Smooth muscle cell (in vitro differentiated cells): ENCODE measurements around the gene ZNF844. TPM values are rescaled to one million over a fixed set of nuclear protein-coding genes. Genes with fewer than 3 reads are reported as not detected.
A peak's percentile ranks its signal among the peaks of the same experiment; 100 is the strongest.

Experiments
- DNase-seq: peaks from one replicate; lab custom pipeline; 2025; ENCODE audit not compliant: unreplicated experiment; lab: John Stamatoyannopoulos, UW
- H2AFZ ChIP-seq: fragments of 200-600 bp; sonication (generic); 2 replicates; pipeline ENCODE4 v1.6.0; 2016; ENCODE audit warnings: antibody characterized with exemption, low read depth, mild to moderate bottlenecking
- H3F3A ChIP-seq: fragments of 200-600 bp; sonication (generic); 2 replicates; pipeline ENCODE4 v1.6.0; 2017; ENCODE audit warnings: antibody characterized with exemption, low read depth
- H3K27ac ChIP-seq: fragments of 200-600 bp; sonication (generic); 2 replicates; pipeline ENCODE4 v1.5.1; 2016; ENCODE audit warnings: low read depth, mild to moderate bottlenecking
- H3K27me3 ChIP-seq: fragments of 200-600 bp; sonication (generic); 2 replicates; pipeline ENCODE4 v1.6.1; 2016; ENCODE audit warnings: low read depth, mild to moderate bottlenecking
- H3K36me3 ChIP-seq: fragments of 200-600 bp; sonication (generic); 2 replicates; pipeline ENCODE4 v1.5.1; 2016; ENCODE audit warnings: low read depth
- H3K4me1 ChIP-seq: fragments of 200-600 bp; sonication (generic); 2 replicates; pipeline ENCODE4 v1.5.1; 2016; ENCODE audit warnings: low read depth
- H3K4me2 ChIP-seq: fragments of 200-600 bp; sonication (generic); 2 replicates; pipeline ENCODE4 v1.6.0; 2016; ENCODE audit warnings: mild to moderate bottlenecking
- H3K4me3 ChIP-seq: fragments of 200-600 bp; sonication (generic); 2 replicates; pipeline ENCODE4 v1.5.1; 2016; ENCODE audit warnings: mild to moderate bottlenecking
- H3K79me2 ChIP-seq: fragments of 200-600 bp; sonication (generic); 2 replicates; pipeline ENCODE4 v1.6.0; 2016; ENCODE audit warnings: low read depth, mild to moderate bottlenecking
- H3K9ac ChIP-seq: fragments of 200-600 bp; sonication (generic); 2 replicates; pipeline ENCODE4 v1.6.0; 2016; ENCODE audit warnings: low read depth
- H3K9me3 ChIP-seq: fragments of 200-600 bp; sonication (generic); replicated peaks from 2 replicates; pipeline ENCODE4 v1.5.1; 2016; ENCODE audit warnings: low read depth
- H4K20me1 ChIP-seq: fragments of 200-600 bp; sonication (generic); 2 replicates; pipeline ENCODE4 v1.6.0; 2016; ENCODE audit warnings: low read depth
- WGBS: methylation state at CpG from one replicate; pipeline ENCODE4 v1.1.7; 2016; ENCODE audit warnings: low lambda C conversion rate; 5-methylcytosine and 5-hydroxymethylcytosine counted together
- polyA plus RNA-seq: library from polyadenylated mRNA; unstranded; fragments of >200 nt; fragmentation: Nextera tagmentation; extraction: Ambion mirVana; gene quantifications from 2 replicates; pipeline ENCODE4 v1.2.1, GENCODE V29; 2016
- small RNA-seq: library from RNA; depleted of rRNA; stranded (forward); fragments of <200 nt; gene quantifications from one replicate; pipeline ENCODE3, GENCODE V24; 2014
- total RNA-seq: library from RNA; depleted of rRNA; stranded (reverse); fragments of >200 nt; gene quantifications from 2 replicates; pipeline ENCODE4 v1.2.3, GENCODE V29; 2014
- TF ChIP-seq, protein P1 (sequence below): fragments of 200-600 bp; sonication (generic); IDR thresholded peaks from 2 replicates; pipeline ENCODE4 v1.5.1; 2017; ENCODE audit warnings: borderline replicate concordance, mild to moderate bottlenecking, antibody characterized with exemption; ENCODE audit not compliant: insufficient read depth, poor library complexity, severe bottlenecking

The ZNF844 gene
- total and polyA plus RNA-seq, 2 experiments from 2014 or later: 1.9 to 4.4 TPM

DNA sequence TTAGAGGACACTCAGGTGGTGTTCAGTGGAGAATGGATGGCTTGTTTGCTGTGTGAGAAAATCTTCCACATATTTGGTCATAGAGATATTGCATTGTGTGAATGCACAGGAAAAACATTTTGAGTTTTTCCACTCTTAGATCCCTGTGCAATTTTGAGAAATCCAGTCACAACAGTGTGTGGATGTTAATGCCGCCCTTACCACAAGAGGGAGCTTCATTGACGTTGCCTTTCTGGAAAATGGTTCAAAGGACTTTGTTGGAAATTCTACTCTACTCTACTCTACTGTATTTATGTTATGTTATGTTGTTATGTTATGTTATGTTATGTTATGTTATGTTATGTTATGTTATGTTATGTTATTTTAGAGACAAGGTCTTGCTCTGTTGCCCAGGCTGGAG lies 62.2 kb downstream of the ZNF844 start:
- Histone ChIP-seq H3K9ac (no peak overlapping the region), H3K27me3 (no peaks in the 10 kb centered on the region)
- WGBS: 37% methylated on average over 2 of the region's 2 CpGs

More for the DNA sequence above, 62.2 kb downstream of the ZNF844 start:
- H3F3A ChIP-seq: no peaks in the 10 kb centered on the region
- no peak overlapping the region for H2AFZ ChIP-seq
- H3K4me1 ChIP-seq: no peaks in the 10 kb centered on the region
- TF ChIP-seq, protein P1, sequence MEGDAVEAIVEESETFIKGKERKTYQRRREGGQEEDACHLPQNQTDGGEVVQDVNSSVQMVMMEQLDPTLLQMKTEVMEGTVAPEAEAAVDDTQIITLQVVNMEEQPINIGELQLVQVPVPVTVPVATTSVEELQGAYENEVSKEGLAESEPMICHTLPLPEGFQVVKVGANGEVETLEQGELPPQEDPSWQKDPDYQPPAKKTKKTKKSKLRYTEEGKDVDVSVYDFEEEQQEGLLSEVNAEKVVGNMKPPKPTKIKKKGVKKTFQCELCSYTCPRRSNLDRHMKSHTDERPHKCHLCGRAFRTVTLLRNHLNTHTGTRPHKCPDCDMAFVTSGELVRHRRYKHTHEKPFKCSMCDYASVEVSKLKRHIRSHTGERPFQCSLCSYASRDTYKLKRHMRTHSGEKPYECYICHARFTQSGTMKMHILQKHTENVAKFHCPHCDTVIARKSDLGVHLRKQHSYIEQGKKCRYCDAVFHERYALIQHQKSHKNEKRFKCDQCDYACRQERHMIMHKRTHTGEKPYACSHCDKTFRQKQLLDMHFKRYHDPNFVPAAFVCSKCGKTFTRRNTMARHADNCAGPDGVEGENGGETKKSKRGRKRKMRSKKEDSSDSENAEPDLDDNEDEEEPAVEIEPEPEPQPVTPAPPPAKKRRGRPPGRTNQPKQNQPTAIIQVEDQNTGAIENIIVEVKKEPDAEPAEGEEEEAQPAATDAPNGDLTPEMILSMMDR: peak; percentile 35
- no peak overlapping the region for H3K27ac ChIP-seq
- no peaks in the 10 kb centered on the region for H3K79me2 ChIP-seq
- no peak overlapping the region for H3K4me3 ChIP-seq
- H3K9me3 ChIP-seq: peaks cover 2% of the 10 kb centered on the region
- H4K20me1 ChIP-seq: no peaks in the 10 kb centered on the region
- H3K4me2 ChIP-seq: no peak overlapping the region
- DNase-seq: no peak
- peaks cover 6% of the 10 kb centered on the region for H3K36me3 ChIP-seq

Small RNA genes lying within 50 kb of the gene (small RNA-seq; reads per million reads assigned to genes)
- gene RF00019: not detected
- not detected for gene RNA5SP465
- gene RNA5SP466: not detected
- not detected for gene RNA5SP467

Other genes starting within 250 kb of the ZNF844 start
- 1.9 and 2.6 TPM in 2 replicates for gene ZNF439, start 216.0 kb upstream of the ZNF844 start, total RNA-seq
- gene ZNF439, start 216.0 kb upstream of the ZNF844 start, polyA plus RNA-seq: 1.4 and 3.2 TPM in 2 replicates
- gene ZNF69, start 176.9 kb upstream of the ZNF844 start, total RNA-seq: 8.8 and 15.1 TPM in 2 replicates
- 4.6 and 8.2 TPM in 2 replicates for gene ZNF69, start 176.9 kb upstream of the ZNF844 start, polyA plus RNA-seq
- gene ZNF700, start 139.6 kb upstream of the ZNF844 start, total RNA-seq: 8.3 and 10.4 TPM in 2 replicates
- gene ZNF700, start 139.6 kb upstream of the ZNF844 start, polyA plus RNA-seq: 1.2 and 1.3 TPM in 2 replicates
- gene ZNF763, start 99.7 kb upstream of the ZNF844 start, total RNA-seq: 1.2 and 1.6 TPM in 2 replicates
- gene ZNF763, start 99.7 kb upstream of the ZNF844 start, polyA plus RNA-seq: 0.53 and 0.73 TPM in 2 replicates
- 6.9 and 10.2 TPM in 2 replicates for gene ZNF433, start 29.1 kb upstream of the ZNF844 start, total RNA-seq
- gene ZNF433, start 29.1 kb upstream of the ZNF844 start, polyA plus RNA-seq: 2.6 and 3.0 TPM in 2 replicates
- 0.36 and 2.5 TPM in 2 replicates for gene ZNF878, start 11.8 kb upstream of the ZNF844 start, total RNA-seq
- 1.5 TPM in 1 of 2 replicates, not detected in the other for gene ZNF878, start 11.8 kb upstream of the ZNF844 start, polyA plus RNA-seq
- gene ZNF20, start 75.6 kb downstream of the ZNF844 start, total RNA-seq: 1.3 and 4.2 TPM in 2 replicates
- gene ZNF20, start 75.6 kb downstream of the ZNF844 start, polyA plus RNA-seq: 0.46 and 1.5 TPM in 2 replicates
- gene ZNF625, start 92.0 kb downstream of the ZNF844 start, total RNA-seq: 7.8 and 13.5 TPM in 2 replicates
- gene ZNF625, start 92.0 kb downstream of the ZNF844 start, polyA plus RNA-seq: 0.66 and 1.0 TPM in 2 replicates
- gene ZNF136, start 98.4 kb downstream of the ZNF844 start, total RNA-seq: 5.7 and 14.4 TPM in 2 replicates
- gene ZNF136, start 98.4 kb downstream of the ZNF844 start, polyA plus RNA-seq: 5.1 and 7.9 TPM in 2 replicates
- 5.3 and 5.8 TPM in 2 replicates for gene ZNF44, start 230.2 kb downstream of the ZNF844 start, total RNA-seq
- gene ZNF44, start 230.2 kb downstream of the ZNF844 start, polyA plus RNA-seq: 3.2 and 5.3 TPM in 2 replicates